Measurements from ENCODE around the gene GALNT18.

DNA sequence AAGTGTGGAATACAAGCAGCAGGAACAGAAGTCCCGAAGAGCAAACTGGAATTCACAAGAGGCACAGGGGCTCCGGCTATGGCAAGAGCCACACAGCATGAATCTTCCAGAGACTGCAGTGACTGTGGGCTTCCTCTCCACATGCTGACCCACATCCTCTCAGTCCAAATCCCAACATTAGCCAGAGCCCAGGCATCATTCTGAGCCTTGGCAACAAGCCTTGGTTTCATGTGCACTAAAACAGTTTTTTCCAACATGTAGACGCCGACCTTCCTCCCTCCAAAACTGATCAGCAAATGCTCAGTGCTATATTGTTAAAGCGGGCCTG lies 177.0 kb downstream of the GALNT18 start:
- TF ChIP-seq, protein P1, sequence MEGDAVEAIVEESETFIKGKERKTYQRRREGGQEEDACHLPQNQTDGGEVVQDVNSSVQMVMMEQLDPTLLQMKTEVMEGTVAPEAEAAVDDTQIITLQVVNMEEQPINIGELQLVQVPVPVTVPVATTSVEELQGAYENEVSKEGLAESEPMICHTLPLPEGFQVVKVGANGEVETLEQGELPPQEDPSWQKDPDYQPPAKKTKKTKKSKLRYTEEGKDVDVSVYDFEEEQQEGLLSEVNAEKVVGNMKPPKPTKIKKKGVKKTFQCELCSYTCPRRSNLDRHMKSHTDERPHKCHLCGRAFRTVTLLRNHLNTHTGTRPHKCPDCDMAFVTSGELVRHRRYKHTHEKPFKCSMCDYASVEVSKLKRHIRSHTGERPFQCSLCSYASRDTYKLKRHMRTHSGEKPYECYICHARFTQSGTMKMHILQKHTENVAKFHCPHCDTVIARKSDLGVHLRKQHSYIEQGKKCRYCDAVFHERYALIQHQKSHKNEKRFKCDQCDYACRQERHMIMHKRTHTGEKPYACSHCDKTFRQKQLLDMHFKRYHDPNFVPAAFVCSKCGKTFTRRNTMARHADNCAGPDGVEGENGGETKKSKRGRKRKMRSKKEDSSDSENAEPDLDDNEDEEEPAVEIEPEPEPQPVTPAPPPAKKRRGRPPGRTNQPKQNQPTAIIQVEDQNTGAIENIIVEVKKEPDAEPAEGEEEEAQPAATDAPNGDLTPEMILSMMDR (conservative IDR thresholded peaks at IDR 0.05; ENCODE audit: low read depth in 2 of 2): no peak
- TF ChIP-seq EZH2 (IDR thresholded peaks at IDR 0.05; ENCODE audit: low read depth, unreplicated experiment): no peak
- TF ChIP-seq, protein P2, sequence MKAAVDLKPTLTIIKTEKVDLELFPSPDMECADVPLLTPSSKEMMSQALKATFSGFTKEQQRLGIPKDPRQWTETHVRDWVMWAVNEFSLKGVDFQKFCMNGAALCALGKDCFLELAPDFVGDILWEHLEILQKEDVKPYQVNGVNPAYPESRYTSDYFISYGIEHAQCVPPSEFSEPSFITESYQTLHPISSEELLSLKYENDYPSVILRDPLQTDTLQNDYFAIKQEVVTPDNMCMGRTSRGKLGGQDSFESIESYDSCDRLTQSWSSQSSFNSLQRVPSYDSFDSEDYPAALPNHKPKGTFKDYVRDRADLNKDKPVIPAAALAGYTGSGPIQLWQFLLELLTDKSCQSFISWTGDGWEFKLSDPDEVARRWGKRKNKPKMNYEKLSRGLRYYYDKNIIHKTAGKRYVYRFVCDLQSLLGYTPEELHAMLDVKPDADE (IDR thresholded peaks at IDR 0.05): no peak
- no peak for TF ChIP-seq POLR2AphosphoS5 (IDR thresholded peaks at IDR 0.05; ENCODE audit: low read depth)
- no peak for TF ChIP-seq EZH2phosphoT487 (IDR thresholded peaks at IDR 0.05; ENCODE audit: unreplicated experiment)
- TF ChIP-seq CREB1 (CRISPR knock-in tag; IDR thresholded peaks at IDR 0.05; ENCODE audit: low read depth): no peak
- TF ChIP-seq, protein P3, sequence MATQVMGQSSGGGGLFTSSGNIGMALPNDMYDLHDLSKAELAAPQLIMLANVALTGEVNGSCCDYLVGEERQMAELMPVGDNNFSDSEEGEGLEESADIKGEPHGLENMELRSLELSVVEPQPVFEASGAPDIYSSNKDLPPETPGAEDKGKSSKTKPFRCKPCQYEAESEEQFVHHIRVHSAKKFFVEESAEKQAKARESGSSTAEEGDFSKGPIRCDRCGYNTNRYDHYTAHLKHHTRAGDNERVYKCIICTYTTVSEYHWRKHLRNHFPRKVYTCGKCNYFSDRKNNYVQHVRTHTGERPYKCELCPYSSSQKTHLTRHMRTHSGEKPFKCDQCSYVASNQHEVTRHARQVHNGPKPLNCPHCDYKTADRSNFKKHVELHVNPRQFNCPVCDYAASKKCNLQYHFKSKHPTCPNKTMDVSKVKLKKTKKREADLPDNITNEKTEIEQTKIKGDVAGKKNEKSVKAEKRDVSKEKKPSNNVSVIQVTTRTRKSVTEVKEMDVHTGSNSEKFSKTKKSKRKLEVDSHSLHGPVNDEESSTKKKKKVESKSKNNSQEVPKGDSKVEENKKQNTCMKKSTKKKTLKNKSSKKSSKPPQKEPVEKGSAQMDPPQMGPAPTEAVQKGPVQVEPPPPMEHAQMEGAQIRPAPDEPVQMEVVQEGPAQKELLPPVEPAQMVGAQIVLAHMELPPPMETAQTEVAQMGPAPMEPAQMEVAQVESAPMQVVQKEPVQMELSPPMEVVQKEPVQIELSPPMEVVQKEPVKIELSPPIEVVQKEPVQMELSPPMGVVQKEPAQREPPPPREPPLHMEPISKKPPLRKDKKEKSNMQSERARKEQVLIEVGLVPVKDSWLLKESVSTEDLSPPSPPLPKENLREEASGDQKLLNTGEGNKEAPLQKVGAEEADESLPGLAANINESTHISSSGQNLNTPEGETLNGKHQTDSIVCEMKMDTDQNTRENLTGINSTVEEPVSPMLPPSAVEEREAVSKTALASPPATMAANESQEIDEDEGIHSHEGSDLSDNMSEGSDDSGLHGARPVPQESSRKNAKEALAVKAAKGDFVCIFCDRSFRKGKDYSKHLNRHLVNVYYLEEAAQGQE (IDR thresholded peaks at IDR 0.05; ENCODE audit: unreplicated experiment): no peak
- no peak for TF ChIP-seq ZNF331 (CRISPR knock-in tag; IDR thresholded peaks at IDR 0.05; ENCODE audit: low read depth)
- no peak for TF ChIP-seq ZNF114 (CRISPR knock-in tag; IDR thresholded peaks at IDR 0.05)
- TF ChIP-seq JUNB (IDR thresholded peaks at IDR 0.05; ENCODE audit: unreplicated experiment): no peak
